IMR-90 (cell line): ENCODE data around the gene CLK1. TPM values are rescaled to one million over a fixed set of nuclear protein-coding genes. Genes with fewer than 3 reads are reported as not detected.
A peak's percentile ranks its signal among the peaks of the same experiment; 100 is the strongest.

Source experiments
- ATAC-seq: fragments of 200-7000 bp; cut with Tn5 transposase; 2 replicates; pipeline ENCODE4 v1.9.1; 2020; ENCODE audit warnings: low read depth, mild to moderate bottlenecking, moderate library complexity
- BruUV-seq: library from RNA; stranded (reverse); fragments of 400-500 nt; replicated peaks from 2 replicates; lab custom pipeline; 2021; lab: Mats Ljungman, UMichigan
- CTCF ChIA-PET: fragments of 300-600 bp; formaldehyde crosslinking; extraction: SDS; loops from one replicate; lab custom pipeline; 2021; ENCODE audit warnings: antibody characterized with exemption; lab: Yijun Ruan, JAX
- POLR2A ChIA-PET: fragments of 300-600 bp; sonication (Branson Sonifier 250); formaldehyde crosslinking; loops from one replicate; lab custom pipeline; 2022; ENCODE audit warnings: antibody characterized with exemption; ENCODE audit not compliant: unreplicated experiment; lab: Charles Lee
- DNase-seq: peaks from one replicate; pipeline ENCODE4 v3.0.0; 2013
- H2AFZ ChIP-seq: replicated peaks from 2 replicates; pipeline ENCODE3; 2013; ENCODE audit warnings: low read length, mild to moderate bottlenecking; ENCODE audit not compliant: poor library complexity
- H2AK5ac ChIP-seq: 2 replicates; pipeline ENCODE4 v1.6.1; 2013; ENCODE audit warnings: low read depth, low read length, inconsistent platforms
- H2AK9ac ChIP-seq: replicated peaks from 2 replicates; pipeline ENCODE3; 2013; ENCODE audit warnings: mild to moderate bottlenecking, low read depth, low read length, moderate library complexity; ENCODE audit not compliant: poor library complexity
- H2BK120ac ChIP-seq: 2 replicates; pipeline ENCODE4 v1.6.1; 2013; ENCODE audit warnings: low read depth, low read length, inconsistent platforms
- H2BK15ac ChIP-seq: 3 replicates; pipeline ENCODE4 v1.6.1; 2013; ENCODE audit warnings: low read depth, low read length, inconsistent platforms
- H2BK20ac ChIP-seq: 2 replicates; pipeline ENCODE4 v1.6.1; 2013; ENCODE audit warnings: low read depth, mild to moderate bottlenecking, inconsistent platforms, low read length, moderate library complexity
- H2BK5ac ChIP-seq: 2 replicates; pipeline ENCODE4 v1.6.1; 2013; ENCODE audit warnings: mild to moderate bottlenecking, low read depth, low read length, inconsistent platforms; ENCODE audit not compliant: poor library complexity, severe bottlenecking
- H3K14ac ChIP-seq: replicated peaks from 2 replicates; pipeline ENCODE4 v1.6.1; 2013; ENCODE audit warnings: low read depth, low read length, inconsistent platforms
- H3K18ac ChIP-seq: 2 replicates; pipeline ENCODE4 v1.6.1; 2013; ENCODE audit warnings: low read depth, low read length, control low read depth
- H3K23ac ChIP-seq: 2 replicates; pipeline ENCODE4 v1.6.1; 2013; ENCODE audit warnings: low read depth, low read length, inconsistent platforms
- H3K27ac ChIP-seq: 2 replicates; pipeline ENCODE4 v1.5.1; 2013; ENCODE audit warnings: mild to moderate bottlenecking, control low read depth, low read length; ENCODE audit not compliant: insufficient read depth
- H3K27me3 ChIP-seq: 2 replicates; pipeline ENCODE4 v1.6.1; 2013; ENCODE audit warnings: low read length; ENCODE audit not compliant: control insufficient read depth, insufficient read depth
- H3K36me3 ChIP-seq: 2 replicates; pipeline ENCODE4 v1.6.1; 2013; ENCODE audit warnings: low read length, mixed read lengths; ENCODE audit not compliant: control insufficient read depth, insufficient read depth
- H3K4ac ChIP-seq: 2 replicates; pipeline ENCODE4 v1.6.1; 2013; ENCODE audit warnings: low read depth, low read length, inconsistent platforms
- H3K4me1 ChIP-seq: 2 replicates; pipeline ENCODE4 v1.6.1; 2013; ENCODE audit warnings: low read length, mixed read lengths; ENCODE audit not compliant: control insufficient read depth, insufficient read depth
- H3K4me2 ChIP-seq: 2 replicates; pipeline ENCODE4 v1.6.1; 2013; ENCODE audit warnings: low read depth, mild to moderate bottlenecking, control low read depth, low read length, moderate library complexity
- H3K4me3 ChIP-seq: 2 replicates; pipeline ENCODE4 v1.5.1; 2013; ENCODE audit warnings: low read depth, mild to moderate bottlenecking, control low read depth, low read length, moderate library complexity; ENCODE audit not compliant: insufficient read depth
- H3K56ac ChIP-seq: 2 replicates; pipeline ENCODE4 v1.6.1; 2013; ENCODE audit warnings: low read length, inconsistent platforms; ENCODE audit not compliant: insufficient read depth; ENCODE audit errors: extremely low read depth
- H3K79me1 ChIP-seq, 2 experiments: 2 replicates each; pipeline ENCODE4 v1.6.1; 2013; ENCODE audit warnings: low read length in 2 of 2, inconsistent platforms in 1 of 2, low read depth in 1 of 2
- H3K9ac ChIP-seq: 2 replicates; pipeline ENCODE4 v1.6.1; 2013; ENCODE audit warnings: low read depth, low read length, control low read depth
- H3K9me1 ChIP-seq: 2 replicates; pipeline ENCODE4 v1.6.1; 2013; ENCODE audit warnings: low read length, inconsistent platforms; ENCODE audit not compliant: insufficient read depth
- H3K9me3 ChIP-seq: 2 replicates; pipeline ENCODE4 v1.6.1; 2013; ENCODE audit warnings: low read length; ENCODE audit not compliant: control insufficient read depth, insufficient read depth
- H4K20me1 ChIP-seq: 2 replicates; pipeline ENCODE4 v1.6.1; 2013; ENCODE audit warnings: low read length, inconsistent platforms; ENCODE audit not compliant: insufficient read depth
- H4K5ac ChIP-seq: 2 replicates; pipeline ENCODE4 v1.6.1; 2013; ENCODE audit warnings: mild to moderate bottlenecking, low read depth, low read length, control low read depth
- H4K8ac ChIP-seq, 2 experiments: 2 replicates each; pipeline ENCODE4 v1.6.1; 2013; ENCODE audit warnings: low read depth in 2 of 2, low read length in 2 of 2, control low read depth in 1 of 2, inconsistent platforms in 1 of 2
- H4K91ac ChIP-seq: 2 replicates; pipeline ENCODE4 v1.6.1; 2013; ENCODE audit warnings: low read depth, low read length, inconsistent platforms; ENCODE audit not compliant: insufficient read depth
- BHLHE40 ChIP-seq: fragments of 150-350 bp; IDR thresholded peaks from 2 replicates; pipeline ENCODE4 v1.6.1; 2016; ENCODE audit warnings: mild to moderate bottlenecking, low read depth, low read length
- CEBPB ChIP-seq: IDR thresholded peaks from 2 replicates; pipeline ENCODE4 v1.6.1; 2012; ENCODE audit warnings: low read depth, low read length, improper control_type of control experiment
- CHD1 ChIP-seq: IDR thresholded peaks from 2 replicates; pipeline ENCODE4 v1.6.1; 2012; ENCODE audit warnings: low read depth, low read length, improper control_type of control experiment
- FOS ChIP-seq: fragments of 150-350 bp; IDR thresholded peaks from 2 replicates; pipeline ENCODE4 v1.6.1; 2016; ENCODE audit warnings: low read depth, low read length
- MAFK ChIP-seq: IDR thresholded peaks from 2 replicates; pipeline ENCODE4 v1.6.1; 2012; ENCODE audit warnings: low read depth, low read length, improper control_type of control experiment
- MAZ ChIP-seq: IDR thresholded peaks from 2 replicates; pipeline ENCODE4 v1.6.1; 2012; ENCODE audit warnings: low read depth, mild to moderate bottlenecking, low read length, improper control_type of control experiment, moderate library complexity, borderline replicate concordance
- MXI1 ChIP-seq: IDR thresholded peaks from 2 replicates; pipeline ENCODE4 v1.6.1; 2012; ENCODE audit warnings: low read depth, mild to moderate bottlenecking, low read length, moderate library complexity, borderline replicate concordance
- NFE2L2 ChIP-seq: fragments of 150-350 bp; IDR thresholded peaks from 2 replicates; pipeline ENCODE4 v1.6.1; 2016; ENCODE audit warnings: low read depth, mild to moderate bottlenecking, low read length
- POLR2A ChIP-seq: IDR thresholded peaks from 2 replicates; pipeline ENCODE4 v1.6.1; 2012; ENCODE audit warnings: mild to moderate bottlenecking, low read depth, low read length
- RAD21 ChIP-seq: IDR thresholded peaks from 2 replicates; pipeline ENCODE4 v1.6.1; 2012; ENCODE audit warnings: low read length, improper control_type of control experiment
- RCOR1 ChIP-seq: IDR thresholded peaks from 2 replicates; pipeline ENCODE4 v1.6.1; 2012; ENCODE audit warnings: mild to moderate bottlenecking, low read length, improper control_type of control experiment; ENCODE audit not compliant: insufficient replicate concordance
- RFX5 ChIP-seq: IDR thresholded peaks from 2 replicates; pipeline ENCODE4 v1.8.0; 2012; ENCODE audit warnings: low read depth, mild to moderate bottlenecking, low read length, moderate library complexity
- SMC3 ChIP-seq: fragments of 150-350 bp; IDR thresholded peaks from 2 replicates; pipeline ENCODE4 v1.6.1; 2016; ENCODE audit warnings: low read depth, mild to moderate bottlenecking, antibody characterized with exemption, low read length, moderate library complexity
- WGBS, 2 experiments: methylation state at CpG; one replicate each; pipeline versions ENCODE4 v1.1.5 to v1.1.7; 2013; ENCODE audit warnings: missing lambda C conversion rate in 2 of 2; ENCODE audit not compliant: insufficient read length in 1 of 2; ENCODE audit errors: extremely low coverage in 2 of 2; 5-methylcytosine and 5-hydroxymethylcytosine counted together
- dilution Hi-C: fragments of 300-500 bp; cut with HindIII; formaldehyde crosslinking; loops from one replicate; pipeline ENCODE4 v1.14.3; 2018; ENCODE audit warnings: low sequenced_read_pairs; ENCODE audit not compliant: unreplicated experiment
- in situ Hi-C: fragments of 300-500 bp; cut with MboI; formaldehyde crosslinking; loops from 3 replicates; pipeline ENCODE4 v1.14.3; 2019; ENCODE audit warnings: low sequenced_read_pairs, inconsistent platforms, mixed read lengths
- intact Hi-C: fragments of 100-400 bp; cut with micrococcal nuclease; formaldehyde crosslinking; loops from 2 replicates; pipeline ENCODE4 v1.10.0; 2022
- polyA plus RNA-seq, 3 experiments: library from polyadenylated mRNA; depleted of rRNA; stranded (reverse); fragments of >200 nt; gene quantifications; 2 replicates each; pipeline ENCODE4 v1.2.3, GENCODE V29; 2012; ENCODE audit warnings: low replicate concordance in 1 of 3
- total RNA-seq: library from RNA; depleted of rRNA; stranded (reverse); fragments of >200 nt; gene quantifications from 2 replicates; pipeline ENCODE4 v1.2.3, GENCODE V29; 2012
- TF ChIP-seq, protein P1 (sequence below): fragments of 150-350 bp; IDR thresholded peaks from 2 replicates; pipeline ENCODE4 v1.6.1; 2017; ENCODE audit warnings: mild to moderate bottlenecking, antibody characterized with exemption, low read length, low read depth
- TF ChIP-seq, protein P2 (sequence below): conservative IDR thresholded peaks from 2 replicates; pipeline ENCODE4 v1.5.1; 2012; ENCODE audit warnings: mild to moderate bottlenecking, low read depth, low read length, improper control_type of control experiment
- TF ChIP-seq, protein P3 (sequence below): fragments of 150-350 bp; IDR thresholded peaks from 2 replicates; pipeline ENCODE4 v1.6.1; 2016; ENCODE audit warnings: low read depth, mild to moderate bottlenecking, low read length, moderate library complexity, borderline replicate concordance

The CLK1 gene
- total and polyA plus RNA-seq, 2 of the 4 experiments (the other 2 are of a cell fraction) = 26.2 to 35.5 TPM

DNA sequence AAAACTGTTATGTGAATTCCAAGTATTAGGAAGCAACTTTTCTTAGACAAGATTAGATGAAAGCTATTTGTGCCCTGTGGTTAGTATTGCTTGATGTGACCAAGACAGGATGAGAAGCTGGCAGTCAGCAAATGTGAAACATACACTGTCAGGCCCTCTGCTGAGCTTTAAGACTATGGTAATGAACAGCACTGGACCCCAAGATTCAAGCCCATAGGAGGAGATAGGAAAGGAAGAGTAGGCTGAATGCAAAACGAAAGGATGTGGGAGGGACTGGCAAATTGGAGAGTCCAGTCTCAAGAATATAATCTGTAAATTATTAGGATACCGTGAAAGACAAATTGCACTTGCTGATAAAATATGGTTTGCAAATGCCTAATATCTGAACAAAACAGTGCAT lies 36.4 kb downstream of the CLK1 start:
- dilution Hi-C loops = no loop called here
- WGBS, 2 experiments = 71% methylated on average over 1 of the region's 2 CpGs; no CpG with 5 or more reads in 1 of the 2 experiments
- no peaks in the 10 kb centered on the region for H3K9me3 ChIP-seq
- H4K5ac ChIP-seq = no peak overlapping the region
- no peak overlapping the region for H3K9ac ChIP-seq
- H3K79me1 ChIP-seq = no peaks in the 10 kb centered on the region
- no peaks in the 10 kb centered on the region for H3K27me3 ChIP-seq
- no peak overlapping the region for H2BK5ac ChIP-seq
- ATAC-seq (peak; percentile 15; the same call in 1 of the 2 replicates), DNase-seq (no peak)
- in situ Hi-C loops = no loop called here
- no peak overlapping the region for H2AFZ ChIP-seq
- TF ChIP-seq NFE2L2 (no peak), RAD21 (no peak), BHLHE40 (no peak), FOS (no peak), RCOR1 (no peak), MXI1 (no peak), CEBPB (no peak), CHD1 (no peak), POLR2A (no peak; the same call in 1 of the 2 replicates), RFX5 (no peak), SMC3 (no peak), MAFK (no peak), MAZ (no peak)
- TF ChIP-seq, protein P1, sequence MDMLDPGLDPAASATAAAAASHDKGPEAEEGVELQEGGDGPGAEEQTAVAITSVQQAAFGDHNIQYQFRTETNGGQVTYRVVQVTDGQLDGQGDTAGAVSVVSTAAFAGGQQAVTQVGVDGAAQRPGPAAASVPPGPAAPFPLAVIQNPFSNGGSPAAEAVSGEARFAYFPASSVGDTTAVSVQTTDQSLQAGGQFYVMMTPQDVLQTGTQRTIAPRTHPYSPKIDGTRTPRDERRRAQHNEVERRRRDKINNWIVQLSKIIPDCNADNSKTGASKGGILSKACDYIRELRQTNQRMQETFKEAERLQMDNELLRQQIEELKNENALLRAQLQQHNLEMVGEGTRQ = no peak
- TF ChIP-seq, protein P2, sequence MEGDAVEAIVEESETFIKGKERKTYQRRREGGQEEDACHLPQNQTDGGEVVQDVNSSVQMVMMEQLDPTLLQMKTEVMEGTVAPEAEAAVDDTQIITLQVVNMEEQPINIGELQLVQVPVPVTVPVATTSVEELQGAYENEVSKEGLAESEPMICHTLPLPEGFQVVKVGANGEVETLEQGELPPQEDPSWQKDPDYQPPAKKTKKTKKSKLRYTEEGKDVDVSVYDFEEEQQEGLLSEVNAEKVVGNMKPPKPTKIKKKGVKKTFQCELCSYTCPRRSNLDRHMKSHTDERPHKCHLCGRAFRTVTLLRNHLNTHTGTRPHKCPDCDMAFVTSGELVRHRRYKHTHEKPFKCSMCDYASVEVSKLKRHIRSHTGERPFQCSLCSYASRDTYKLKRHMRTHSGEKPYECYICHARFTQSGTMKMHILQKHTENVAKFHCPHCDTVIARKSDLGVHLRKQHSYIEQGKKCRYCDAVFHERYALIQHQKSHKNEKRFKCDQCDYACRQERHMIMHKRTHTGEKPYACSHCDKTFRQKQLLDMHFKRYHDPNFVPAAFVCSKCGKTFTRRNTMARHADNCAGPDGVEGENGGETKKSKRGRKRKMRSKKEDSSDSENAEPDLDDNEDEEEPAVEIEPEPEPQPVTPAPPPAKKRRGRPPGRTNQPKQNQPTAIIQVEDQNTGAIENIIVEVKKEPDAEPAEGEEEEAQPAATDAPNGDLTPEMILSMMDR = no peak
- TF ChIP-seq, protein P3, sequence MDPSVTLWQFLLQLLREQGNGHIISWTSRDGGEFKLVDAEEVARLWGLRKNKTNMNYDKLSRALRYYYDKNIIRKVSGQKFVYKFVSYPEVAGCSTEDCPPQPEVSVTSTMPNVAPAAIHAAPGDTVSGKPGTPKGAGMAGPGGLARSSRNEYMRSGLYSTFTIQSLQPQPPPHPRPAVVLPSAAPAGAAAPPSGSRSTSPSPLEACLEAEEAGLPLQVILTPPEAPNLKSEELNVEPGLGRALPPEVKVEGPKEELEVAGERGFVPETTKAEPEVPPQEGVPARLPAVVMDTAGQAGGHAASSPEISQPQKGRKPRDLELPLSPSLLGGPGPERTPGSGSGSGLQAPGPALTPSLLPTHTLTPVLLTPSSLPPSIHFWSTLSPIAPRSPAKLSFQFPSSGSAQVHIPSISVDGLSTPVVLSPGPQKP = no peak
- H3K4me3 ChIP-seq = no peak overlapping the region
- no peak overlapping the region for H2BK15ac ChIP-seq
- no peak overlapping the region for H3K4ac ChIP-seq
- no peak overlapping the region for H2AK9ac ChIP-seq
- no TSS peak for BruUV-seq
- no peak overlapping the region for H3K56ac ChIP-seq
- H2BK20ac ChIP-seq = no peak overlapping the region
- no peak overlapping the region for H3K27ac ChIP-seq
- ChIA-PET POLR2A (interaction anchor here (0.8 to 0.9 kb wide), 2 partner anchors 9 to 14 kb away, joined by 3 read pairs; no protein-coding TSS in a partner anchor), CTCF (no interaction called here)
- intact Hi-C loops = no loop called here
- no peak overlapping the region for H2BK120ac ChIP-seq
- no peak overlapping the region for H4K91ac ChIP-seq
- peaks cover 4% of the 10 kb centered on the region; the same call in 1 of the 2 replicates for H3K36me3 ChIP-seq
- H3K4me2 ChIP-seq = no peak overlapping the region
- H2AK5ac ChIP-seq = no peak overlapping the region
- H3K4me1 ChIP-seq = no peaks in the 10 kb centered on the region
- no peak overlapping the region for H3K18ac ChIP-seq
- H4K8ac ChIP-seq = no peak overlapping the region
- H3K23ac ChIP-seq = no peak overlapping the region
- no peak overlapping the region for H3K14ac ChIP-seq
- no peaks in the 10 kb centered on the region for H3K9me1 ChIP-seq
- no peaks in the 10 kb centered on the region for H4K20me1 ChIP-seq
